GM12872 (cell line): ENCODE results near the gene IFI44.

Experiments used
- CTCF ChIP-seq: IDR thresholded peaks from 3 replicates; pipeline ENCODE4 v1.5.1; 2011; ENCODE audit warnings: low read depth, mild to moderate bottlenecking, low read length, moderate library complexity; ENCODE audit not compliant: insufficient read depth

The IFI44 gene

GRCh38 chr1:78651241-78651640, 1.6 kb downstream of the IFI44 start:
- TF ChIP-seq CTCF, result no peak

- no peak for TF ChIP-seq CTCF
Observed at GRCh38 chr1:78652019-78652560, 2.5 kb downstream of the IFI44 start.

GRCh38 chr1:78658901-78659300, 9.3 kb downstream of the IFI44 start:
- no peak for TF ChIP-seq CTCF

GRCh38 chr1:78663923-78664322, 14.3 kb downstream of the IFI44 start:
- no peak for TF ChIP-seq CTCF

- TF ChIP-seq CTCF, result no peak
Observed at GRCh38 chr1:78664763-78665162, 15.1 kb downstream of the IFI44 start.

- TF ChIP-seq CTCF, result no peak
Observed at GRCh38 chr1:78665809-78666208, 16.2 kb downstream of the IFI44 start.

- no peak for TF ChIP-seq CTCF
Observed at GRCh38 chr1:78667939-78668338, 18.3 kb downstream of the IFI44 start.
